ENCODE data around the gene PDIA4. TPM values are rescaled to one million over a fixed set of nuclear protein-coding genes. Genes with fewer than 3 reads are reported as not detected.

Gene PDIA4
- total RNA-seq, 1 experiment from 2014 or later: 217 TPM

DNA sequence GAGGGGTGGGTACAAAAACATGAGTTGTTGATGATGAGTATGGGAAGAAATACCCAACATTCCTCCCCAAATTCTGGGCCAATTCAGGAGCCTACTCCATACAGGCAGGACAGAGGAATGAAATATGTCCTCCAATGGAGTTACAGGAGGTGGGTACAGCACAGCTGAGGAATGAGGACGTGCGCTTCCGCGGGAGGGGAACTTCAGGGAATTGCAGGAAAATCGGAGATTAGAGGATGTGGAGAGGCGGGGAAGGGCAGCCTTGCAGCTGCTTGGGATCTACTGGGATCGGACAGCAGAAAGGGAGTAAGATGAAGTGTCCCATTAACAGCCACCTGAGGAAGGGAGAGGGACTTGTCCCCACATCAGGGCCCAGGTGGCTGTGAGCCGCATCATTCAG lies 50.2 kb downstream of the PDIA4 start (continued):
- no peak for TF ChIP-seq TCF7L2 (IDR thresholded peaks at IDR 0.05; ENCODE audit: borderline replicate concordance, extremely low read depth, insufficient read depth, insufficient read length)

DNA sequence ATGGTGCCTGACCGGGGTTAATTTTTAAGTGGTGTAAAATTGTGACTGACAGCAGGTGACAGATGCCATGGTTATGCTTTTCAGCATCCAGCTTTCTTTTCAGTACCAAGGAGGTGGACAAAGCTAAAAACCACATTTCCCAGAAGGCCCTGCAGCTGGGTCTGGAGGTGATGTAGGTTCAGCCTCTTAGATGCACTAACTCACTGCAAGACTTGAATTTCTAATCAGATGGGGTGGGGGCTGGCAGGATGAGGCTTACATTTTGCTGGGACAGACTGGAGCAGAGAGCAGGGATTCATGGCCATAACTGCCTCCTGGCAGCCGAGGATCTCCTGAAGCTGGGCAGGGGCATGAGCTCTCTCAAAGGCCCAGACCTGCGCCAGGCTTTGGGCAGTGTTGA lies 52.4 kb downstream of the PDIA4 start:
- Histone ChIP-seq H4K20me1 (ENCODE audit: insufficient read depth) (no peaks in the 10 kb centered on the region), H3K4me1 (ENCODE audit: control insufficient read depth in 1 of 2, insufficient read depth in 2 of 2, low read length in 2 of 2) (no peaks in the 10 kb centered on the region), H3K9me3 (ENCODE audit: control insufficient read depth in 1 of 2, insufficient read depth in 1 of 2, low read depth in 1 of 2, low read length in 2 of 2) (no peaks in the 10 kb centered on the region), H3K79me2 (ENCODE audit: insufficient read depth, low read length) (no peaks in the 10 kb centered on the region), H3K9ac (ENCODE audit: low read length) (no peak overlapping the region), H3K27me3 (ENCODE audit: insufficient read depth, low read length) (no peaks in the 10 kb centered on the region), H3K4me2 (ENCODE audit: low read length) (no peak overlapping the region), H3K27ac (ENCODE audit: low read depth, low read length) (no peak overlapping the region), H2AFZ (ENCODE audit: low read depth, low read length, poor library complexity, severe bottlenecking) (no peak overlapping the region), H3K36me3 (ENCODE audit: control insufficient read depth in 1 of 2, insufficient read depth in 2 of 2, low read length in 2 of 2) (no peaks in the 10 kb centered on the region), H3K4me3 (replicated peaks in 1 of 2; ENCODE audit: low read depth in 1 of 2, low read length in 2 of 2) (no peak overlapping the region), H3K9me2 (ENCODE audit: insufficient read depth) (no peaks in the 10 kb centered on the region)
- RAD21 ChIA-PET (ENCODE audit: low non-redundant PET in 1 of 2, low total read pairs in 2 of 2, uncharacterized antibody in 2 of 2, unreplicated experiment in 2 of 2): no interaction called here
- TF ChIP-seq, protein P1, sequence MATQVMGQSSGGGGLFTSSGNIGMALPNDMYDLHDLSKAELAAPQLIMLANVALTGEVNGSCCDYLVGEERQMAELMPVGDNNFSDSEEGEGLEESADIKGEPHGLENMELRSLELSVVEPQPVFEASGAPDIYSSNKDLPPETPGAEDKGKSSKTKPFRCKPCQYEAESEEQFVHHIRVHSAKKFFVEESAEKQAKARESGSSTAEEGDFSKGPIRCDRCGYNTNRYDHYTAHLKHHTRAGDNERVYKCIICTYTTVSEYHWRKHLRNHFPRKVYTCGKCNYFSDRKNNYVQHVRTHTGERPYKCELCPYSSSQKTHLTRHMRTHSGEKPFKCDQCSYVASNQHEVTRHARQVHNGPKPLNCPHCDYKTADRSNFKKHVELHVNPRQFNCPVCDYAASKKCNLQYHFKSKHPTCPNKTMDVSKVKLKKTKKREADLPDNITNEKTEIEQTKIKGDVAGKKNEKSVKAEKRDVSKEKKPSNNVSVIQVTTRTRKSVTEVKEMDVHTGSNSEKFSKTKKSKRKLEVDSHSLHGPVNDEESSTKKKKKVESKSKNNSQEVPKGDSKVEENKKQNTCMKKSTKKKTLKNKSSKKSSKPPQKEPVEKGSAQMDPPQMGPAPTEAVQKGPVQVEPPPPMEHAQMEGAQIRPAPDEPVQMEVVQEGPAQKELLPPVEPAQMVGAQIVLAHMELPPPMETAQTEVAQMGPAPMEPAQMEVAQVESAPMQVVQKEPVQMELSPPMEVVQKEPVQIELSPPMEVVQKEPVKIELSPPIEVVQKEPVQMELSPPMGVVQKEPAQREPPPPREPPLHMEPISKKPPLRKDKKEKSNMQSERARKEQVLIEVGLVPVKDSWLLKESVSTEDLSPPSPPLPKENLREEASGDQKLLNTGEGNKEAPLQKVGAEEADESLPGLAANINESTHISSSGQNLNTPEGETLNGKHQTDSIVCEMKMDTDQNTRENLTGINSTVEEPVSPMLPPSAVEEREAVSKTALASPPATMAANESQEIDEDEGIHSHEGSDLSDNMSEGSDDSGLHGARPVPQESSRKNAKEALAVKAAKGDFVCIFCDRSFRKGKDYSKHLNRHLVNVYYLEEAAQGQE (IDR thresholded peaks at IDR 0.05; ENCODE audit: low read depth): no peak
- TF ChIP-seq EGR1 (IDR thresholded peaks at IDR 0.05; ENCODE audit: low read depth) (no peak), EZH2 (IDR thresholded peaks at IDR 0.05) (no peak), POLR2AphosphoS5 (IDR thresholded peaks at IDR 0.05; ENCODE audit: low read depth, low read length) (no peak), CBX3 (IDR thresholded peaks at IDR 0.05; ENCODE audit: low read depth) (no peak), SIN3A (IDR thresholded peaks at IDR 0.05; ENCODE audit: low read depth) (no peak), SRF (IDR thresholded peaks at IDR 0.05; ENCODE audit: low read depth) (no peak), ZNF274 (IDR thresholded peaks at IDR 0.05; ENCODE audit: low read depth, low read length) (no peak), FOSL1 (IDR thresholded peaks at IDR 0.05; ENCODE audit: low read depth) (no peak), ELF1 (IDR thresholded peaks at IDR 0.05; ENCODE audit: borderline replicate concordance, low read depth) (no peak), ZFX (IDR thresholded peaks at IDR 0.05) (no peak), POLR2A (IDR thresholded peaks at IDR 0.05; ENCODE audit: borderline replicate concordance, extremely low read depth, insufficient read depth, insufficient read length) (no peak), CEBPB (IDR thresholded peaks at IDR 0.05; ENCODE audit: low read depth) (no peak), EZH2phosphoT487 (IDR thresholded peaks at IDR 0.05; ENCODE audit: borderline replicate concordance) (no peak)
- TF ChIP-seq, protein P2, sequence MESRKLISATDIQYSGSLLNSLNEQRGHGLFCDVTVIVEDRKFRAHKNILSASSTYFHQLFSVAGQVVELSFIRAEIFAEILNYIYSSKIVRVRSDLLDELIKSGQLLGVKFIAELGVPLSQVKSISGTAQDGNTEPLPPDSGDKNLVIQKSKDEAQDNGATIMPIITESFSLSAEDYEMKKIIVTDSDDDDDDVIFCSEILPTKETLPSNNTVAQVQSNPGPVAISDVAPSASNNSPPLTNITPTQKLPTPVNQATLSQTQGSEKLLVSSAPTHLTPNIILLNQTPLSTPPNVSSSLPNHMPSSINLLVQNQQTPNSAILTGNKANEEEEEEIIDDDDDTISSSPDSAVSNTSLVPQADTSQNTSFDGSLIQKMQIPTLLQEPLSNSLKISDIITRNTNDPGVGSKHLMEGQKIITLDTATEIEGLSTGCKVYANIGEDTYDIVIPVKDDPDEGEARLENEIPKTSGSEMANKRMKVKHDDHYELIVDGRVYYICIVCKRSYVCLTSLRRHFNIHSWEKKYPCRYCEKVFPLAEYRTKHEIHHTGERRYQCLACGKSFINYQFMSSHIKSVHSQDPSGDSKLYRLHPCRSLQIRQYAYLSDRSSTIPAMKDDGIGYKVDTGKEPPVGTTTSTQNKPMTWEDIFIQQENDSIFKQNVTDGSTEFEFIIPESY (IDR thresholded peaks at IDR 0.05; ENCODE audit: extremely low read depth, insufficient replicate concordance, low read length): no peak
- TF ChIP-seq, protein P3, sequence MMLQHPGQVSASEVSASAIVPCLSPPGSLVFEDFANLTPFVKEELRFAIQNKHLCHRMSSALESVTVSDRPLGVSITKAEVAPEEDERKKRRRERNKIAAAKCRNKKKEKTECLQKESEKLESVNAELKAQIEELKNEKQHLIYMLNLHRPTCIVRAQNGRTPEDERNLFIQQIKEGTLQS (IDR thresholded peaks at IDR 0.05): no peak
- TF ChIP-seq, protein P4, sequence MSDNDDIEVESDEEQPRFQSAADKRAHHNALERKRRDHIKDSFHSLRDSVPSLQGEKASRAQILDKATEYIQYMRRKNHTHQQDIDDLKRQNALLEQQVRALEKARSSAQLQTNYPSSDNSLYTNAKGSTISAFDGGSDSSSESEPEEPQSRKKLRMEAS (IDR thresholded peaks at IDR 0.05): no peak
- TF ChIP-seq, protein P5, sequence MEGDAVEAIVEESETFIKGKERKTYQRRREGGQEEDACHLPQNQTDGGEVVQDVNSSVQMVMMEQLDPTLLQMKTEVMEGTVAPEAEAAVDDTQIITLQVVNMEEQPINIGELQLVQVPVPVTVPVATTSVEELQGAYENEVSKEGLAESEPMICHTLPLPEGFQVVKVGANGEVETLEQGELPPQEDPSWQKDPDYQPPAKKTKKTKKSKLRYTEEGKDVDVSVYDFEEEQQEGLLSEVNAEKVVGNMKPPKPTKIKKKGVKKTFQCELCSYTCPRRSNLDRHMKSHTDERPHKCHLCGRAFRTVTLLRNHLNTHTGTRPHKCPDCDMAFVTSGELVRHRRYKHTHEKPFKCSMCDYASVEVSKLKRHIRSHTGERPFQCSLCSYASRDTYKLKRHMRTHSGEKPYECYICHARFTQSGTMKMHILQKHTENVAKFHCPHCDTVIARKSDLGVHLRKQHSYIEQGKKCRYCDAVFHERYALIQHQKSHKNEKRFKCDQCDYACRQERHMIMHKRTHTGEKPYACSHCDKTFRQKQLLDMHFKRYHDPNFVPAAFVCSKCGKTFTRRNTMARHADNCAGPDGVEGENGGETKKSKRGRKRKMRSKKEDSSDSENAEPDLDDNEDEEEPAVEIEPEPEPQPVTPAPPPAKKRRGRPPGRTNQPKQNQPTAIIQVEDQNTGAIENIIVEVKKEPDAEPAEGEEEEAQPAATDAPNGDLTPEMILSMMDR (IDR thresholded peaks at IDR 0.05 in 2 of 3, conservative IDR thresholded peaks at IDR 0.05 in 1 of 3; ENCODE audit: borderline replicate concordance in 1 of 3, insufficient read depth in 1 of 3, low read depth in 2 of 3, low read length in 2 of 3): no peak
- POLR2A ChIA-PET: no interaction called here
- intact Hi-C loops (cut with micrococcal nuclease): no loop called here
- no TSS peak for BruUV-seq (replicated peaks)
- DNase-seq (ENCODE audit: low read depth, low spot score) (no peak), ATAC-seq (0 out of 2 replicates have a peak, but pooled peaks have one; percentile 17)
- CTCF ChIA-PET: interaction anchor here (1.6 kb wide), 1 partner anchor 10 kb away, joined by 4 read pairs; no protein-coding TSS in a partner anchor

Measured in HCT116 (cell line).